ENCODE results near the gene PAQR4.
A peak's percentile ranks its signal among the peaks of the same experiment; 100 is the strongest.

The PAQR4 gene

GRCh38 chr16:3007957-3008689 is 39.0 kb downstream of the PAQR4 start:
- DNase-seq, result no peak

GRCh38 chr16:3008690-3009037 is 39.5 kb downstream of the PAQR4 start:
- no peak for DNase-seq

- peak; percentile 69 for DNase-seq
Observed at GRCh38 chr16:3009568-3010390, 40.6 kb downstream of the PAQR4 start.

- DNase-seq, result no peak
Observed at GRCh38 chr16:3010510-3010909, 41.4 kb downstream of the PAQR4 start.

GRCh38 chr16:3012246-3012645 is 43.1 kb downstream of the PAQR4 start:
- peak; percentile 80 for DNase-seq

- DNase-seq, result peak; percentile 81
Observed at GRCh38 chr16:3012828-3013420, 43.8 kb downstream of the PAQR4 start, which contains the start of gene CLDN9. TSS of gene CLDN9 (plus strand) at chr16:3012923. CDS start at chr16:3013363, 440 bp downstream.

GRCh38 chr16:3013491-3013951 is 44.4 kb downstream of the PAQR4 start:
- DNase-seq, result peak; percentile 26

- no peak for DNase-seq
Observed at GRCh38 chr16:3013998-3014690, 45.0 kb downstream of the PAQR4 start.

GRCh38 chr16:3014971-3015370 is 45.8 kb downstream of the PAQR4 start:
- no peak for DNase-seq

- no peak for DNase-seq
Observed at GRCh38 chr16:3015865-3016521, 46.8 kb downstream of the PAQR4 start.

GRCh38 chr16:3017344-3017743 is 48.2 kb downstream of the PAQR4 start:
- DNase-seq, result no peak

GRCh38 chr16:3017794-3018506 is 48.8 kb downstream of the PAQR4 start, which contains the start of gene CLDN6:
TSS of gene CLDN6 (minus strand) at chr16:3018183. CDS start at chr16:3016021, 2,162 bp downstream.
- DNase-seq, result no peak

- DNase-seq, result no peak
Observed at GRCh38 chr16:3019594-3020246, 50.6 kb downstream of the PAQR4 start.

GRCh38 chr16:3020247-3020603 is 51.1 kb downstream of the PAQR4 start, which contains the start of gene TNFRSF12A:
TSS of gene TNFRSF12A (plus strand) at chr16:3020368. CDS start at chr16:3020398, 30 bp downstream.
- DNase-seq, result peak; percentile 89

GRCh38 chr16:3020604-3021448 is 51.7 kb downstream of the PAQR4 start:
- peak; percentile 78 for DNase-seq

GRCh38 chr16:3021449-3022207 is 52.5 kb downstream of the PAQR4 start:
- peak; percentile 82 for DNase-seq

- DNase-seq, result peak; percentile 83
Observed at GRCh38 chr16:3022208-3022683, 53.1 kb downstream of the PAQR4 start.

GRCh38 chr16:3022684-3023414 is 53.7 kb downstream of the PAQR4 start:
- DNase-seq, result no peak

Measured in DMS53 (cell line).